Thoracic aorta (tissue), 2 donors: ENCODE results near the gene CRYGB. TPM values are rescaled to one million over a fixed set of nuclear protein-coding genes. Genes with fewer than 3 reads are reported as not detected.
"Not testable (repeated sequence)": the region's sequence is repeated elsewhere in the genome, so short reads cannot be mapped to it uniquely, and the experiment has no call there.

Source experiments
- ATAC-seq: fragments of 150-250 bp; one replicate; pipeline ENCODE4 v1.8.0; 2017; ENCODE audit warnings: low read depth; ENCODE audit not compliant: insufficient number of reproducible peaks, low FRiP score
- DNase-seq: peaks from one replicate; pipeline ENCODE4 v3.0.0-alpha.2; 2020; ENCODE audit warnings: low spot score
- H3K27ac ChIP-seq, 2 donors: fragments of 200-600 bp; sonication (generic); 1 replicate in 1 of 2; 2 replicates in 1 of 2; pipeline ENCODE4 v1.5.1; 2016; ENCODE audit warnings: mild to moderate bottlenecking in 2 of 2, moderate library complexity in 2 of 2
- H3K27me3 ChIP-seq: fragments of 200-600 bp; sonication (generic); replicated peaks from 2 replicates; pipeline ENCODE4 v1.6.0; 2016; ENCODE audit warnings: mild to moderate bottlenecking; ENCODE audit not compliant: insufficient read depth
- H3K36me3 ChIP-seq: fragments of 200-600 bp; sonication (generic); one replicate; pipeline ENCODE4 v1.5.1; 2016
- H3K4me1 ChIP-seq, 2 donors: fragments of 200-600 bp; sonication (generic); 1 replicate in 1 of 2; 2 replicates in 1 of 2; pipeline versions ENCODE4 v1.5.1 to v1.6.0; 2016; ENCODE audit warnings: low read depth in 2 of 2, mild to moderate bottlenecking in 1 of 2; ENCODE audit not compliant: control insufficient read depth in 1 of 2
- H3K4me3 ChIP-seq: fragments of 200-600 bp; sonication (generic); 2 replicates; pipeline ENCODE4 v1.5.1; 2016; ENCODE audit warnings: mild to moderate bottlenecking
- H3K9me3 ChIP-seq: fragments of 200-600 bp; sonication (generic); 2 replicates; pipeline ENCODE4 v1.5.1; 2016
- total RNA-seq, 2 donors: library from RNA; depleted of rRNA; stranded (reverse); fragments of >200 nt; gene quantifications; one replicate each; pipeline versions ENCODE4 v1.1.0 to v1.2.3, GENCODE V29; 2016
- TF ChIP-seq, protein P1 (sequence below): fragments of 200-600 bp; sonication (generic); IDR thresholded peaks from one replicate; pipeline ENCODE4 v1.5.1; 2019; ENCODE audit warnings: antibody characterized with exemption

Gene CRYGB
- total RNA-seq, 2 donors from 2014 or later, result not detected

DNA sequence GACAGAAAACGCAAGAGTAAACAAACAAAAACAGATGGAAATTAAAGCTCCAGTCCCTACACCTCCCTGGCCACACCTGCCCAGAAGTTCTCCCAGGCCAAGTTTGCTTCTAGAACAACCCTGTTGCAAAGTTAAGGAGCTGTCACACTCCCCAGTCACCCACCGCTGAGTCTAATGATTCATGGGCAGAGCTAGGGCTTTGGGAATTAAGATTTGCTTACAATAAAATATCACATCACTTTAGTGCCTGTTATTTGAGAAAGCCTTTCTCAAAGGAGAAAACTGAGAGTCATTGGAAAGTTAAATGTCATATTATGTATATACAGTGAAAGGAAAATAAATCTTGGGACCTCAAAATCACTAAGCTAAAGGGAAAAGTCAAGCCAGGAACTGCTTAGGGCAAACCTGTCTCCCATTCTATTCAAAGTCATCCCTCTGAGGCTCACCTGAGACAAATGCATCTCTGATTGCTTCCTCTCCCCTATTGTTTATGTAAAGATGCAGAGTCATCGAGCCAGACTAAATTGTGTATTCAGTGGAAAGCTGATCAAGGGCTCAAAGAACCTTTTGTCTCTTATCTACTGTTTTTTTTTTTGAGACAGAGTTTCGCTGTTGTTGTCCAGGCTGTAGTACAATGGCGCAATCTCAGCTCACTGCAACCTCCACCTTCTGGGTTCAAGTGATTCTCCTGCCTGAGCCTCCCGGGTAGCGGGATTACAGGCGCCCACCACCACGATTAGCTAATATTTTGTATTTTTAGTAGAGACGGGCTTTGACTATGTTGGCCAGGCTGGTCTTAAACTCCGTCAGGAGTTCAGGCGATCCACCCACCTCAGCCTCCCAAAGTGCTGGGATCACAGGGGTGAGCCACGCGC lies 2.8 kb downstream of the CRYGB start:
- DNase-seq (no peak), ATAC-seq (no peak)
- H3K9me3 ChIP-seq, result no peaks in the 10 kb centered on the region
- H3K4me3 ChIP-seq, result no peak overlapping the region
- H3K27ac ChIP-seq, result no peak overlapping the region
- H3K4me1 ChIP-seq, result no peaks in the 10 kb centered on the region
- TF ChIP-seq, protein P1, sequence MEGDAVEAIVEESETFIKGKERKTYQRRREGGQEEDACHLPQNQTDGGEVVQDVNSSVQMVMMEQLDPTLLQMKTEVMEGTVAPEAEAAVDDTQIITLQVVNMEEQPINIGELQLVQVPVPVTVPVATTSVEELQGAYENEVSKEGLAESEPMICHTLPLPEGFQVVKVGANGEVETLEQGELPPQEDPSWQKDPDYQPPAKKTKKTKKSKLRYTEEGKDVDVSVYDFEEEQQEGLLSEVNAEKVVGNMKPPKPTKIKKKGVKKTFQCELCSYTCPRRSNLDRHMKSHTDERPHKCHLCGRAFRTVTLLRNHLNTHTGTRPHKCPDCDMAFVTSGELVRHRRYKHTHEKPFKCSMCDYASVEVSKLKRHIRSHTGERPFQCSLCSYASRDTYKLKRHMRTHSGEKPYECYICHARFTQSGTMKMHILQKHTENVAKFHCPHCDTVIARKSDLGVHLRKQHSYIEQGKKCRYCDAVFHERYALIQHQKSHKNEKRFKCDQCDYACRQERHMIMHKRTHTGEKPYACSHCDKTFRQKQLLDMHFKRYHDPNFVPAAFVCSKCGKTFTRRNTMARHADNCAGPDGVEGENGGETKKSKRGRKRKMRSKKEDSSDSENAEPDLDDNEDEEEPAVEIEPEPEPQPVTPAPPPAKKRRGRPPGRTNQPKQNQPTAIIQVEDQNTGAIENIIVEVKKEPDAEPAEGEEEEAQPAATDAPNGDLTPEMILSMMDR, result no peak
- no peaks in the 10 kb centered on the region for H3K36me3 ChIP-seq
- no peaks in the 10 kb centered on the region for H3K27me3 ChIP-seq

DNA sequence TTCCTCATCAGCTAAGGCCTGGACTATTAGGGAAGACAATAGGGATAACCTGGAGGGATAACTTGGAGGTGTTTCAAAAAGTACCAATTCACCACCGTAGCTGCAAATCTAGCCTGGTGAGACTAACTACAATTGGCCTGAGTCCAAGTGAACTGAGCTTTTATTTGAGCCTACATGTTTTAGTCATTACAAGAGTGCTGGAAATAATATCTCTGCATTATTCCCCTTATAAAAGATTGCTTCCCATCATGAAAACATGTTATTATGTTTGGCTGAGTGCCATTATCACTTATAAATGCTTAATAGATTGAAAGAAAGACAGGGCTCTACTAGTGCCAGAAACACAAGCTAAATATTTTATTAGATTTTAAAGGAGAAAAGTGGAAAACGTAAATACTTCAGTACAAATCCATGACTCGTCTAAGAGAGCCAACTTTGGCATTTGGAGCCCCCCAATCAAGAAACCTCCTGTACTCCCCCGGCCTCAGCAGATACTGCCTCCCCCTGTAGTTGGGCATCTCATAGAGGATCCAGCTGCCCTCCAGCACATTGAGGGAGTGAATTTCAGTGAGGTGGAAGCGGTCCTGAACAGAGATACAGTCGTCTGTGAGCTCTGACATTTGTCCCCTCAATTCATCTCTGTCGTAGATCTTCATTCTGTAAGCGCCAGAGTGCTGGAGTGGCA lies 3.6 kb downstream of the CRYGB start:
- Histone ChIP-seq H3K4me1 (no peaks in the 10 kb centered on the region), H3K27ac (no peak overlapping the region), H3K9me3 (no peaks in the 10 kb centered on the region), H3K27me3 (no peaks in the 10 kb centered on the region), H3K4me3 (no peak overlapping the region), H3K36me3 (no peaks in the 10 kb centered on the region)
- ATAC-seq (no peak), DNase-seq (no peak)
- TF ChIP-seq, protein P1, result no peak

DNA sequence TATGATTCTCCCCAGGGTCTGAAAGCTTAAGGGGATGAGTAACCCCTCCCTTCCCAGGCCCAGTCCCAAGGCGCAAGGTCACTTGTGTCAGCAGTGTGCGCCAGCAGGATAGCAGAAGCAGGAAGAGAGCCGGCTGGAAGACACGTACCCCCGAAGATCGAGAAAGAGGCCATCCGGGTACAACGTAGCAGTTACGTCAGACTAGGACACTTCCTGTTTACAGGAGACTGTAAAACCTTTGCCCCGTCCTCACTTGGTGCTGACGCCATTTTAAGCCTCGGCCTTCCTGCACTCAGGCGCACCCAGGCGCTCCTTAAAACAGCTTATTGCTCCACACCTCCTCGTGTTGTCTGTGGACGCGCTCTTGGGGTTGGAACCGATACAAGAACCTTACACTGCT lies 6.5 kb downstream of the CRYGB start:
- H3K4me1 ChIP-seq, result no peaks in the 10 kb centered on the region
- no peak for ATAC-seq
- H3K36me3 ChIP-seq, result no peaks in the 10 kb centered on the region
- TF ChIP-seq, protein P1, result no peak
- H3K4me3 ChIP-seq, result no peak overlapping the region
- no peak overlapping the region for H3K27ac ChIP-seq
- H3K27me3 ChIP-seq, result no peaks in the 10 kb centered on the region
- no peak for DNase-seq
- H3K9me3 ChIP-seq, result no peaks in the 10 kb centered on the region

DNA sequence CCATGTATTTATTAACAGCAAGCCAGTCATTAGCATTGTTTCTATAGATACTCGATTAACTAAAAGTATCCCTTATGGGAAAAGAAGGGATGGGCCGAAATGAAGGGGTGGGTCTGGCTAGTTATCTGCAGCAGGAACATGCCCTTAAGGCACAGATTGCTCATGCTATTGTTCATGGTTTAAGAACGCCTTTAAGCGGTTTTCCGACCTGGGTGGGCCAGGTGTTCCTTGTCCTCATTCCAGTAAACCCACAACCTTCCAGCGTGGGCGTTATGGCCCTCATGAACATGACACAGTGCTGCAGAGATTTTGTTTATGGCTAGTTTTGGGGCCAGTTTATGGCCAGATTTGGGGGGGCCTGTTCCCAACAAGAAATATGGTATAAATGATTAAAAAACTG lies 7.6 kb downstream of the CRYGB start:
- not testable (repeated sequence) for ATAC-seq, H3K36me3 ChIP-seq, DNase-seq, H3K27me3 ChIP-seq, H3K4me3 ChIP-seq, H3K27ac ChIP-seq, H3K9me3 ChIP-seq, H3K4me1 ChIP-seq

DNA sequence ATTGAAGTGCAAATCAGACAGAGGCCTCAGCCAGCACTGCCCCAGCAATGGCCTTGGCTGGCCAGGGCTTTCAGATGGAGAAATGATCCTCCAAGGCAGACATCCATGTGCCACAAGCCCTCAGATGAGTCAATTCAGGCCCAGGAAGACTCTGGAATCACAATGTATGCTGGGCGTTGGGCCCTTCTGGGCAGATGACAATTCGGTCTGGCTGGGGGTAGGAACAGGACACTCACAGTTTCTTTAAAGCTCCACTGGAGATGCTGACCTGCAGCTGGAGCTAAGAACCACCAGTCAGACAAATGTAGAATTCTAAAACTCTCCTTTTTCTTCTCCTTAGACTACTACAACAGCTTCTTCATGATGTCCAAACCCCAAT lies 9.3 kb downstream of the CRYGB start:
- ATAC-seq, result no peak
- no peak overlapping the region for H3K27ac ChIP-seq
- H3K4me3 ChIP-seq, result no peak overlapping the region
- H3K9me3 ChIP-seq, result no peaks in the 10 kb centered on the region
- no peak for DNase-seq
- H3K4me1 ChIP-seq, result no peaks in the 10 kb centered on the region
- H3K36me3 ChIP-seq, result no peaks in the 10 kb centered on the region
- no peaks in the 10 kb centered on the region for H3K27me3 ChIP-seq
- TF ChIP-seq, protein P1, result no peak
